Mesenchymal stem cell (in vitro differentiated cells and primary cell): ENCODE measurements around the gene TMPO.

ENCODE experiments used
- DNase-seq: peaks from one replicate; pipeline ENCODE4 v3.0.0-alpha.2; 2013
- H2AFZ ChIP-seq: one replicate; pipeline ENCODE4 v1.6.1; 2013; ENCODE audit warnings: low read depth, mild to moderate bottlenecking, control low read depth, inconsistent platforms, low read length, moderate library complexity
- H2AK5ac ChIP-seq: 2 replicates; pipeline ENCODE4 v1.6.1; 2013; ENCODE audit warnings: low read length, moderate library complexity, mild to moderate bottlenecking, inconsistent platforms; ENCODE audit not compliant: severe bottlenecking
- H2BK120ac ChIP-seq: one replicate; pipeline ENCODE4 v1.6.1; 2013; ENCODE audit warnings: low read depth, mild to moderate bottlenecking, inconsistent platforms, low read length, moderate library complexity
- H2BK12ac ChIP-seq, 2 experiments: one replicate each; pipeline ENCODE4 v1.6.1; 2013; ENCODE audit warnings: inconsistent platforms in 2 of 2, low read length in 2 of 2, mild to moderate bottlenecking in 2 of 2, moderate library complexity in 2 of 2, control low read depth in 1 of 2
- H2BK15ac ChIP-seq: one replicate; pipeline ENCODE4 v1.6.1; 2013; ENCODE audit warnings: mild to moderate bottlenecking, low read depth, inconsistent platforms; ENCODE audit not compliant: poor library complexity, severe bottlenecking
- H2BK5ac ChIP-seq: 2 replicates; pipeline ENCODE4 v1.6.1; 2013; ENCODE audit warnings: low read depth, mild to moderate bottlenecking, low read length, control low read depth, inconsistent platforms; ENCODE audit not compliant: poor library complexity, severe bottlenecking
- H3K14ac ChIP-seq, 2 experiments: one replicate each; pipeline ENCODE4 v1.6.1; 2013; ENCODE audit warnings: inconsistent platforms in 2 of 2, low read length in 2 of 2, control low read depth in 1 of 2, mild to moderate bottlenecking in 1 of 2, moderate library complexity in 1 of 2
- H3K18ac ChIP-seq, 2 experiments: one replicate each; pipeline ENCODE4 v1.6.1; 2013; ENCODE audit warnings: inconsistent platforms in 2 of 2, low read length in 2 of 2, control low read depth in 1 of 2, low read depth in 1 of 2, mild to moderate bottlenecking in 1 of 2
- H3K23ac ChIP-seq, 2 experiments: one replicate each; pipeline ENCODE4 v1.6.1; 2013; ENCODE audit warnings: inconsistent platforms in 2 of 2, low read length in 2 of 2, mild to moderate bottlenecking in 2 of 2, moderate library complexity in 2 of 2, control low read depth in 1 of 2
- H3K27ac ChIP-seq: 2 replicates; pipeline ENCODE4 v1.5.1; 2013; ENCODE audit warnings: mild to moderate bottlenecking, moderate library complexity, low read length, control low read depth, inconsistent platforms; ENCODE audit not compliant: poor library complexity, severe bottlenecking
- H3K27me3 ChIP-seq, 2 experiments: 2 replicates each; pipeline versions ENCODE4 v1.6.1 to v1.7.0; 2013; ENCODE audit warnings: low read length in 2 of 2, mild to moderate bottlenecking in 2 of 2, moderate library complexity in 2 of 2, control low read depth in 1 of 2, inconsistent platforms in 1 of 2; ENCODE audit not compliant: control insufficient read depth in 1 of 2, insufficient read depth in 1 of 2
- H3K36me3 ChIP-seq, 2 experiments: 2 replicates each; pipeline versions ENCODE4 v1.6.1 to v1.7.0; 2013; ENCODE audit warnings: low read length in 2 of 2, control low read depth in 1 of 2, inconsistent platforms in 1 of 2, low read depth in 1 of 2, mild to moderate bottlenecking in 1 of 2; ENCODE audit not compliant: insufficient read depth in 2 of 2, control insufficient read depth in 1 of 2
- H3K4ac ChIP-seq, 2 experiments: one replicate each; pipeline ENCODE4 v1.6.1; 2013; ENCODE audit warnings: inconsistent platforms in 2 of 2, low read length in 2 of 2, mild to moderate bottlenecking in 2 of 2, moderate library complexity in 2 of 2, control low read depth in 1 of 2, low read depth in 1 of 2
- H3K4me1 ChIP-seq: 2 replicates; pipeline ENCODE4 v1.6.1; 2013; ENCODE audit warnings: low read depth, low read length, control low read depth; ENCODE audit not compliant: control insufficient read depth, insufficient read depth
- H3K4me2 ChIP-seq: 2 replicates; pipeline ENCODE4 v1.6.1; 2013; ENCODE audit warnings: low read length, mild to moderate bottlenecking, inconsistent platforms; ENCODE audit not compliant: poor library complexity, severe bottlenecking
- H3K4me3 ChIP-seq, 2 experiments: 2 replicates each; pipeline versions ENCODE4 v1.5.1 to v1.7.0; 2013; ENCODE audit warnings: low read length in 2 of 2, mild to moderate bottlenecking in 2 of 2, control low read depth in 1 of 2, low read depth in 1 of 2; ENCODE audit not compliant: insufficient read depth in 1 of 2
- H3K79me1 ChIP-seq: replicated peaks from 2 replicates; pipeline ENCODE4 v1.6.1; 2013; ENCODE audit warnings: mild to moderate bottlenecking, control low read depth, low read length, inconsistent platforms; ENCODE audit not compliant: poor library complexity, severe bottlenecking
- H3K9ac ChIP-seq: 2 replicates; pipeline ENCODE4 v1.7.0; 2013; ENCODE audit warnings: mild to moderate bottlenecking, low read length, moderate library complexity
- H3K9me3 ChIP-seq: 2 replicates; pipeline ENCODE4 v1.7.0; 2013; ENCODE audit warnings: mild to moderate bottlenecking, low read length; ENCODE audit not compliant: control insufficient read depth
- H4K8ac ChIP-seq: one replicate; pipeline ENCODE4 v1.6.1; 2013; ENCODE audit warnings: inconsistent platforms, mild to moderate bottlenecking, low read length, moderate library complexity
- H4K91ac ChIP-seq: one replicate; pipeline ENCODE4 v1.6.1; 2013; ENCODE audit warnings: mild to moderate bottlenecking, low read length, inconsistent platforms
- WGBS: methylation state at CpG from one replicate; pipeline ENCODE4 v1.1.7; 2013; ENCODE audit warnings: mixed read lengths; 5-methylcytosine and 5-hydroxymethylcytosine counted together

TMPO gene

GRCh38 chr12:98503342-98503591 is 12.1 kb upstream of the TMPO start:
- no peak overlapping the region for H4K91ac ChIP-seq
- H3K27me3 ChIP-seq = no peaks in the 10 kb centered on the region
- H3K14ac ChIP-seq = no peak overlapping the region
- no peak overlapping the region for H2AFZ ChIP-seq
- H2BK15ac ChIP-seq = no peak overlapping the region
- peak overlapping the region in 1 of 2 experiments; percentile 94 for H3K4me3 ChIP-seq
- no peak overlapping the region for H3K23ac ChIP-seq
- peaks cover 9% of the 10 kb centered on the region for H3K4me1 ChIP-seq
- WGBS = 0% methylated on average over 14 of the region's 16 CpGs
- peak overlapping the region; percentile 98 for H3K9ac ChIP-seq
- peak; percentile 97 for DNase-seq
- no peak overlapping the region for H2BK12ac ChIP-seq
- no peaks in the 10 kb centered on the region for H3K79me1 ChIP-seq
- peak overlapping the region; percentile 54 for H3K4me2 ChIP-seq
- no peak overlapping the region for H3K18ac ChIP-seq
- H2BK120ac ChIP-seq = peak overlapping the region; percentile 71
- peak overlapping the region; percentile 99 for H2BK5ac ChIP-seq
- H3K36me3 ChIP-seq = no peaks in the 10 kb centered on the region
- H2AK5ac ChIP-seq = no peak overlapping the region
- H3K4ac ChIP-seq = no peak overlapping the region
- no peaks in the 10 kb centered on the region for H3K9me3 ChIP-seq
- peak overlapping the region; percentile 100 for H3K27ac ChIP-seq
- H4K8ac ChIP-seq = no peak overlapping the region

DNA sequence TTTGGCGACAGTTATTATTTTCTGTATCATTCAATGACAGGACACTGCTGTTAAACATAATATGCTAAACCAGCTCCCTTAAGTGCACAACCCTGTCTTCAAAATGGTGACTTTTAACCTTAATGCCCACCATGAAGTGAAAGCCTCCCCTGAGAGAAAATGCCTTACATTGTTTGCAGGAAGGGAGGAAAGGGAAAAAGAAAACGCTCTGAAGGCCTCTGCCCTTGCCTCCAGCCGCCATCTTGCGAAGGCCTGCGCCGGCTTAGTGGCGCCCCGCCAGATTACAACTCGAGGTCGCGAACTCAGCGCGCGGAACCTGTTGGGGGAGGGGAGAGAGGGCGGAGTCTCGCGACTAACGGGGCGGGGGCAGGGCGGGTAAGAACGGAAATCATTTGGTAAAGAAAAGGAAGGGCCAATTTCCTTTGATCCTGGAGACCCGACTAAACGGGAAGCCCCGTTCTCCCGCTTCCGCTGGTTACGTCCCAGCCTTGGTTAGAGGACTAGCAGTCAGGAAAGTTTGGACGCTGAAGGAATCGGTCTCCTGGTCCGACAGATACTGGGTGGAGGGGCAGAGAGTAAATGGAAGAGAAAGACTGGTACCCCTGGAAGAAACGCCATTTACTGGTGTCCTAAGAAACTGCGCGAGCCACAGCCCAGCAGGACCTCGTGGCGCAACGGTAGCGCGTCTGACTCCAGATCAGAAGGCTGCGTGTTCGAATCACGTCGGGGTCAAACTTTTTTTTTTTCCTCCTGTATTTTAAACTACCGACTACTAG is 11.6 kb upstream of the TMPO start:
- H3K4me1 ChIP-seq = peaks cover 9% of the 10 kb centered on the region

DNA sequence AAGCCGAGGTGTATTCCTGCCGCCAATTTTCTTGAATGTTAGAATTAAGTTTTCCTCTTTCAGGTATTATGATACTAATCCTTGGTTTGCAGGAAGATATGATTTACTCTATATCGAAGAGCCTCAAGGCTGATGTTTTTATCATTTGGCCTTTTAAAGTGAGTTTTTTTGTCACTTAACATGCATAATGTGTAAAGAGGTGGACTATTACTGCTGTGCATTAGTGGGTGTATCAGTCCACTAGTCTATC is 11.1 kb upstream of the TMPO start:
- no peak overlapping the region for H2BK12ac ChIP-seq
- H3K27me3 ChIP-seq = no peaks in the 10 kb centered on the region
- H3K14ac ChIP-seq = no peak overlapping the region
- no peak for DNase-seq
- H3K79me1 ChIP-seq = no peaks in the 10 kb centered on the region
- no peak overlapping the region for H3K4ac ChIP-seq
- 27% methylated on average over 2 of the region's 3 CpGs for WGBS
- no peak overlapping the region for H2BK15ac ChIP-seq
- H3K4me1 ChIP-seq = peaks cover 9% of the 10 kb centered on the region
- H3K36me3 ChIP-seq = no peaks in the 10 kb centered on the region
- H4K91ac ChIP-seq = no peak overlapping the region
- H2BK5ac ChIP-seq = no peak overlapping the region
- peak overlapping the region; percentile 100 for H3K27ac ChIP-seq
- H3K4me2 ChIP-seq = no peak overlapping the region
- peak overlapping the region in 1 of 2 experiments; percentile 94 for H3K4me3 ChIP-seq
- H4K8ac ChIP-seq = no peak overlapping the region
- H3K9me3 ChIP-seq = no peaks in the 10 kb centered on the region
- no peak overlapping the region for H3K18ac ChIP-seq
- no peak overlapping the region for H2AK5ac ChIP-seq
- H2BK120ac ChIP-seq = no peak overlapping the region
- H3K23ac ChIP-seq = no peak overlapping the region
- no peak overlapping the region for H2AFZ ChIP-seq
- peak overlapping the region; percentile 98 for H3K9ac ChIP-seq

More for the DNA sequence above, 11.6 kb upstream of the TMPO start:
- H4K91ac ChIP-seq = peak overlapping the region; percentile 99
- peak overlapping the region; percentile 100 for H3K27ac ChIP-seq
- H2BK120ac ChIP-seq = peak overlapping the region; percentile 71
- H2BK5ac ChIP-seq = peak overlapping the region; percentile 99
- H3K23ac ChIP-seq = no peak overlapping the region
- H3K4me2 ChIP-seq = peak overlapping the region; percentile 77
- H2BK12ac ChIP-seq = peak overlapping the region; percentile 76 to 91
- no peak overlapping the region for H2AK5ac ChIP-seq
- H3K9ac ChIP-seq = peak overlapping the region; percentile 98
- no peaks in the 10 kb centered on the region for H3K36me3 ChIP-seq
- H2AFZ ChIP-seq = no peak overlapping the region
- peak overlapping the region; percentile 99 for H4K8ac ChIP-seq
- peak overlapping the region; percentile 99 to 100 for H3K18ac ChIP-seq
- peak; percentile 93 for DNase-seq
- H3K9me3 ChIP-seq = no peaks in the 10 kb centered on the region
- WGBS = under 1% methylated on average over 42 of the region's 43 CpGs
- peak overlapping the region; percentile 69 to 94 for H3K4me3 ChIP-seq
- peak overlapping the region; percentile 67 for H2BK15ac ChIP-seq
- no peaks in the 10 kb centered on the region for H3K27me3 ChIP-seq
- H3K14ac ChIP-seq = peak overlapping the region in 1 of 2 experiments; percentile 82
- no peaks in the 10 kb centered on the region for H3K79me1 ChIP-seq
- peak overlapping the region; percentile 96 to 99 for H3K4ac ChIP-seq

DNA sequence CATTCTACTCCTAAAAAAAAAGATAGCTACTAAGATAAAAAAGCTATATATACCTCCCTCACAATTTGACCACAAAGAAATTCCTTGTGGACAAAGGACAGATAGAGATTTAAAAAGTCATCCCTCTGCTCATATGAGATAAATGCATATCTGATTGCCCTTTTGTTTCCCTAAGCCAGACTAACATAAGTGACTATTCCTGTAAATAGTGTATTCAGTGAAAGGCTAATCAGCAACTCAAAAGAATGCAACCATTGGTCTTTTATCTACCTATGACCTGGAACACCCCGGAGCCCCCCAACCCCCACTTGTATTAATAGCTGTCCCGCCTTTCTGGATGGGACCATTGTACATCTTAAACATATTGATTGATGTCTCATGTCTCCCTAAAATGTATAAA is 6.3 kb upstream of the TMPO start:
- H4K91ac ChIP-seq = no peak overlapping the region
- H2BK12ac ChIP-seq = no peak overlapping the region
- H3K14ac ChIP-seq = no peak overlapping the region
- H2AFZ ChIP-seq = no peak overlapping the region
- no peak overlapping the region for H2AK5ac ChIP-seq
- H3K23ac ChIP-seq = no peak overlapping the region
- no peak overlapping the region for H2BK120ac ChIP-seq
- no peak overlapping the region for H2BK15ac ChIP-seq
- 54% methylated on average over 2 of the region's 2 CpGs for WGBS
- no peaks in the 10 kb centered on the region for H3K36me3 ChIP-seq
- no peaks in the 10 kb centered on the region for H3K27me3 ChIP-seq
- peaks cover 7% of the 10 kb centered on the region for H3K79me1 ChIP-seq
- H3K27ac ChIP-seq = no peak overlapping the region
- no peak overlapping the region for H3K4me3 ChIP-seq
- no peak overlapping the region for H4K8ac ChIP-seq
- H3K4me2 ChIP-seq = no peak overlapping the region
- H3K4ac ChIP-seq = no peak overlapping the region
- H3K4me1 ChIP-seq = no peaks in the 10 kb centered on the region
- no peak overlapping the region for H3K9ac ChIP-seq
- DNase-seq = no peak
- H2BK5ac ChIP-seq = no peak overlapping the region
- no peaks in the 10 kb centered on the region for H3K9me3 ChIP-seq
- no peak overlapping the region for H3K18ac ChIP-seq
